Adrenal gland (tissue), 12 donors: ENCODE measurements around the gene POLR2C. TPM values are rescaled to one million over a fixed set of nuclear protein-coding genes. Genes with fewer than 3 reads are reported as not detected.

ENCODE experiments used
- polyA plus RNA-seq, 3 donors: library from polyadenylated mRNA; stranded (reverse); fragments of 200-250 nt in 2 of 3; fragments of 350-450 nt in 1 of 3; fragmentation: Illumina TruSeq in 1 of 3; extraction: RNeasy Lipid Tissue Mini Kit (QIAGEN cat#74804) in 1 of 3; gene quantifications; one replicate each; pipeline ENCODE4 v1.2.3, GENCODE V29; 2013 to 2014
- total RNA-seq, 9 donors: library from RNA; depleted of rRNA in 4 of 9; stranded (reverse); fragments of >200 nt in 4 of 9; fragments of 120-200 nt in 1 of 9; fragmentation: NEBNext Ultra II Directional in 1 of 9; extraction: Animal tissue kit (Norgen Biotek cat#: 25700) in 1 of 9; gene quantifications; one replicate each; pipeline versions ENCODE4 v1.1.0 to v1.2.4, GENCODE V29; 2013 to 2023
- donor health status: healthy with polysubstance abuse.
- donor health status: Bipolar disorder and iron deficiency.
- donor health status: DM: yes; HTN: yes; CAD: no.
- donor health status: DM: no; HTN: no; CAD: no.
- donor health status: DM: no; HTN: no; CAD: no.
- donor health status: DM: yes; HTN: yes; CAD: no.

POLR2C gene
- total and polyA plus RNA-seq, 12 donors = 28.3 to 147 (median 71.7) TPM

Other genes starting within 250 kb of the POLR2C start
- gene ARL2BP, start 217.4 kb upstream of the POLR2C start, total RNA-seq = 100 to 1,000 TPM in 1 of 9 donors, 10 to 100 TPM in 8; 47.9 to 116 (median 58.2) TPM
- gene ARL2BP, start 217.4 kb upstream of the POLR2C start, polyA plus RNA-seq = 100 to 1,000 TPM in 1 of 3 donors, 10 to 100 TPM in 2; 32.6 to 136 (median 35.2) TPM
- gene PLLP, start 178.0 kb upstream of the POLR2C start, total RNA-seq = 1 to 10 TPM; 1.0 to 10.0 (median 2.7) TPM
- gene PLLP, start 178.0 kb upstream of the POLR2C start, polyA plus RNA-seq = 1 to 10 TPM; 1.5 to 7.0 (median 2.7) TPM
- 1 to 10 TPM in 2 of 9 donors, under 1 TPM in 4, not detected in 3; 0.14 to 3.0 (median 0.45) TPM for gene CCL22, start 103.9 kb upstream of the POLR2C start, total RNA-seq
- gene CCL22, start 103.9 kb upstream of the POLR2C start, polyA plus RNA-seq = 1 to 10 TPM in 1 of 3 donors, under 1 TPM in 2; 0.03 to 2.6 (median 0.08) TPM
- gene CX3CL1, start 90.2 kb upstream of the POLR2C start, total RNA-seq = 10 to 100 TPM in 1 of 9 donors, 1 to 10 TPM in 8; 3.3 to 14.1 (median 7.0) TPM
- 1 to 10 TPM; 1.9 to 7.2 (median 6.0) TPM for gene CX3CL1, start 90.2 kb upstream of the POLR2C start, polyA plus RNA-seq
- gene CCL17, start 57.9 kb upstream of the POLR2C start, total RNA-seq = not detected
- gene CCL17, start 57.9 kb upstream of the POLR2C start, polyA plus RNA-seq = not detected
- gene CIAPIN1, start 15.3 kb upstream of the POLR2C start, total RNA-seq = 100 to 1,000 TPM in 2 of 9 donors, 10 to 100 TPM in 7; 33.3 to 155 (median 51.6) TPM
- gene CIAPIN1, start 15.3 kb upstream of the POLR2C start, polyA plus RNA-seq = 10 to 100 TPM; 15.8 to 91.9 (median 25.9) TPM
- gene COQ9, start 15.2 kb upstream of the POLR2C start, total RNA-seq = 100 to 1,000 TPM in 1 of 9 donors, 10 to 100 TPM in 8; 60.9 to 277 (median 85.5) TPM
- 100 to 1,000 TPM; 165 to 203 (median 177) TPM for gene COQ9, start 15.2 kb upstream of the POLR2C start, polyA plus RNA-seq
- gene DOK4, start 23.8 kb downstream of the POLR2C start, total RNA-seq = 10 to 100 TPM in 8 of 9 donors, 1 to 10 TPM in 1; 8.8 to 36.1 (median 18.4) TPM
- gene DOK4, start 23.8 kb downstream of the POLR2C start, polyA plus RNA-seq = 10 to 100 TPM in 2 of 3 donors, 1 to 10 TPM in 1; 4.3 to 31.8 (median 19.0) TPM
- gene CCDC102A, start 73.9 kb downstream of the POLR2C start, total RNA-seq = 10 to 100 TPM in 4 of 9 donors, 1 to 10 TPM in 5; 2.2 to 23.6 (median 9.3) TPM
- 1 to 10 TPM; 1.6 to 8.5 (median 3.8) TPM for gene CCDC102A, start 73.9 kb downstream of the POLR2C start, polyA plus RNA-seq
- under 1 TPM in 6 of 9 donors, not detected in 3; 0.14 to 0.54 (median 0.26) TPM for gene ADGRG5, start 80.0 kb downstream of the POLR2C start, total RNA-seq
- under 1 TPM; 0.22 to 0.48 (median 0.24) TPM for gene ADGRG5, start 80.0 kb downstream of the POLR2C start, polyA plus RNA-seq
- 10 to 100 TPM in 8 of 9 donors, 1 to 10 TPM in 1; 1.8 to 69.9 (median 43.2) TPM for gene ADGRG1, start 166.0 kb downstream of the POLR2C start, total RNA-seq
- gene ADGRG1, start 166.0 kb downstream of the POLR2C start, polyA plus RNA-seq = 10 to 100 TPM; 14.7 to 45.0 (median 19.8) TPM
- gene ADGRG3, start 205.6 kb downstream of the POLR2C start, total RNA-seq = 1 to 10 TPM in 1 of 9 donors, under 1 TPM in 4, not detected in 4; 0.14 to 1.5 (median 0.50) TPM
- 1 to 10 TPM in 1 of 3 donors, under 1 TPM in 2; 0.20 to 2.0 (median 0.40) TPM for gene ADGRG3, start 205.6 kb downstream of the POLR2C start, polyA plus RNA-seq
- under 1 TPM in 1 of 9 donors, not detected in 8; 0.33 TPM for gene DRC7, start 232.1 kb downstream of the POLR2C start, total RNA-seq
- under 1 TPM in 2 of 3 donors, not detected in 1; 0.03 to 0.72 TPM for gene DRC7, start 232.1 kb downstream of the POLR2C start, polyA plus RNA-seq